Measurements from ENCODE around the gene LHFPL3. TPM values are rescaled to one million over a fixed set of nuclear protein-coding genes. Genes with fewer than 3 reads are reported as not detected.

The LHFPL3 gene
- total and polyA plus RNA-seq, 2 experiments from 2014 or later: not detected

- no peak overlapping the region for H3K9ac ChIP-seq
- TF ChIP-seq EZH2phosphoT487 (IDR thresholded peaks at IDR 0.05; ENCODE audit: insufficient read depth, low read depth) (no peak), EZH2 (IDR thresholded peaks at IDR 0.05; ENCODE audit: insufficient read depth, poor library complexity, severe bottlenecking) (no peak)
- H3F3A ChIP-seq (ENCODE audit: insufficient read depth): no peaks in the 10 kb centered on the region
- H2AFZ ChIP-seq: no peak overlapping the region
- no peaks in the 10 kb centered on the region for H3K4me1 ChIP-seq (ENCODE audit: insufficient read depth)
- in situ Hi-C loops (cut with MboI): no loop called here
- DNase-seq: no peak
- no peaks in the 10 kb centered on the region for H3K36me3 ChIP-seq (ENCODE audit: low read depth)
- H3K4me3 ChIP-seq: no peak overlapping the region
- H4K20me1 ChIP-seq (ENCODE audit: insufficient read depth): no peaks in the 10 kb centered on the region
- H3K4me2 ChIP-seq (ENCODE audit: unreplicated experiment): no peak overlapping the region
- no peak overlapping the region for H3K27ac ChIP-seq
- no peaks in the 10 kb centered on the region for H3K9me2 ChIP-seq (ENCODE audit: insufficient read depth)
- peaks cover 18% of the 10 kb centered on the region for H3K27me3 ChIP-seq (replicated peaks; ENCODE audit: insufficient read depth)
- WGBS, 2 experiments (ENCODE audit: low coverage in 1 of 2, low lambda C conversion rate in 2 of 2, missing lambda C conversion rate in 2 of 2): 53 to 67% methylated on average over 1 of the region's 1 CpG
- no peaks in the 10 kb centered on the region for H3K9me3 ChIP-seq (ENCODE audit: low read depth)
- no peaks in the 10 kb centered on the region for H3K79me2 ChIP-seq (ENCODE audit: insufficient read depth)
Measured at GRCh38 chr7:104841798-104842197, 513.4 kb downstream of the LHFPL3 start.

- no peak overlapping the region for H3K4me2 ChIP-seq (ENCODE audit: unreplicated experiment)
- no peak overlapping the region for H2AFZ ChIP-seq
- TF ChIP-seq EZH2 (IDR thresholded peaks at IDR 0.05; ENCODE audit: insufficient read depth, poor library complexity, severe bottlenecking) (no peak), EZH2phosphoT487 (IDR thresholded peaks at IDR 0.05; ENCODE audit: insufficient read depth, low read depth) (no peak)
- no peaks in the 10 kb centered on the region for H4K20me1 ChIP-seq (ENCODE audit: insufficient read depth)
- no peak overlapping the region for H3K9ac ChIP-seq
- no peaks in the 10 kb centered on the region for H3K4me1 ChIP-seq (ENCODE audit: insufficient read depth)
- H3K79me2 ChIP-seq (ENCODE audit: insufficient read depth): no peaks in the 10 kb centered on the region
- no peak overlapping the region for H3K27ac ChIP-seq
- WGBS, 2 experiments (ENCODE audit: low coverage in 1 of 2, low lambda C conversion rate in 2 of 2, missing lambda C conversion rate in 2 of 2): 19 to 21% methylated on average over 5 of the region's 5 CpGs
- H3K4me3 ChIP-seq: no peak overlapping the region
- peaks cover 29% of the 10 kb centered on the region for H3K27me3 ChIP-seq (replicated peaks; ENCODE audit: insufficient read depth)
- no peaks in the 10 kb centered on the region for H3K9me2 ChIP-seq (ENCODE audit: insufficient read depth)
- in situ Hi-C loops (cut with MboI): no loop called here
- no peaks in the 10 kb centered on the region for H3F3A ChIP-seq (ENCODE audit: insufficient read depth)
- peak; percentile 35 for DNase-seq
- no peaks in the 10 kb centered on the region for H3K9me3 ChIP-seq (ENCODE audit: low read depth)
- H3K36me3 ChIP-seq (ENCODE audit: low read depth): no peaks in the 10 kb centered on the region
Measured at GRCh38 chr7:104843198-104843597, 514.8 kb downstream of the LHFPL3 start.

GRCh38 chr7:104845557-104845956 lies 517.2 kb downstream of the LHFPL3 start:
- H3K79me2 ChIP-seq (ENCODE audit: insufficient read depth): no peaks in the 10 kb centered on the region
- 58 to 61% methylated on average over 5 of the region's 5 CpGs for WGBS, 2 experiments (ENCODE audit: low coverage in 1 of 2, low lambda C conversion rate in 2 of 2, missing lambda C conversion rate in 2 of 2)
- no peak for TF ChIP-seq EZH2phosphoT487 (IDR thresholded peaks at IDR 0.05; ENCODE audit: insufficient read depth, low read depth)
- no peak for TF ChIP-seq EZH2 (IDR thresholded peaks at IDR 0.05; ENCODE audit: insufficient read depth, poor library complexity, severe bottlenecking)
- H3K4me3 ChIP-seq: no peak overlapping the region
- in situ Hi-C loops (cut with MboI): no loop called here
- no peaks in the 10 kb centered on the region for H3K9me2 ChIP-seq (ENCODE audit: insufficient read depth)
- no peaks in the 10 kb centered on the region for H3K36me3 ChIP-seq (ENCODE audit: low read depth)
- H3F3A ChIP-seq (ENCODE audit: insufficient read depth): no peaks in the 10 kb centered on the region
- no peak overlapping the region for H3K4me2 ChIP-seq (ENCODE audit: unreplicated experiment)
- H2AFZ ChIP-seq: no peak overlapping the region
- H4K20me1 ChIP-seq (ENCODE audit: insufficient read depth): no peaks in the 10 kb centered on the region
- no peak overlapping the region for H3K9ac ChIP-seq
- H3K4me1 ChIP-seq (ENCODE audit: insufficient read depth): no peaks in the 10 kb centered on the region
- no peaks in the 10 kb centered on the region for H3K9me3 ChIP-seq (ENCODE audit: low read depth)
- peaks cover 25% of the 10 kb centered on the region for H3K27me3 ChIP-seq (replicated peaks; ENCODE audit: insufficient read depth)
- no peak overlapping the region for H3K27ac ChIP-seq
- DNase-seq: no peak

GRCh38 chr7:104846731-104847130 lies 518.3 kb downstream of the LHFPL3 start:
- DNase-seq: no peak
- in situ Hi-C loops (cut with MboI): no loop called here
- no peaks in the 10 kb centered on the region for H3F3A ChIP-seq (ENCODE audit: insufficient read depth)

More at GRCh38 chr7:104846731-104847130, 518.3 kb downstream of the LHFPL3 start:
- Histone ChIP-seq H3K27ac (no peak overlapping the region), H3K4me1 (ENCODE audit: insufficient read depth) (no peaks in the 10 kb centered on the region), H3K9me2 (ENCODE audit: insufficient read depth) (no peaks in the 10 kb centered on the region), H3K79me2 (ENCODE audit: insufficient read depth) (no peaks in the 10 kb centered on the region), H2AFZ (no peak overlapping the region), H4K20me1 (ENCODE audit: insufficient read depth) (no peaks in the 10 kb centered on the region), H3K9ac (no peak overlapping the region), H3K9me3 (ENCODE audit: low read depth) (no peaks in the 10 kb centered on the region), H3K4me3 (no peak overlapping the region), H3K27me3 (replicated peaks; ENCODE audit: insufficient read depth) (peaks cover 36% of the 10 kb centered on the region), H3K36me3 (ENCODE audit: low read depth) (no peaks in the 10 kb centered on the region), H3K4me2 (ENCODE audit: unreplicated experiment) (no peak overlapping the region)
- WGBS, 2 experiments (ENCODE audit: low coverage in 1 of 2, low lambda C conversion rate in 2 of 2, missing lambda C conversion rate in 2 of 2): 23 to 36% methylated on average over 1 of the region's 1 CpG
- no peak for TF ChIP-seq EZH2 (IDR thresholded peaks at IDR 0.05; ENCODE audit: insufficient read depth, poor library complexity, severe bottlenecking)

All from GM23248 (cell line).